HepG2 (cell line): ENCODE measurements around the gene POLR3F. TPM values are rescaled to one million over a fixed set of nuclear protein-coding genes. Genes with fewer than 3 reads are reported as not detected.
A peak's percentile ranks its signal among the peaks of the same experiment; 100 is the strongest.

Source experiments
- ARNT2 ChIP-seq: sonication (generic); formaldehyde crosslinking; IDR thresholded peaks from 2 replicates; pipeline ENCODE4 v1.8.0; 2022; ENCODE audit warnings: mild to moderate bottlenecking, low read depth, missing genetic modification reagents, moderate library complexity
- BATF2 ChIP-seq: sonication (generic); formaldehyde crosslinking; IDR thresholded peaks from 2 replicates; pipeline ENCODE4 v1.8.0; 2022; ENCODE audit warnings: mild to moderate bottlenecking, missing genetic modification reagents, moderate library complexity
- GLI4 ChIP-seq: sonication (generic); formaldehyde crosslinking; IDR thresholded peaks from 2 replicates; pipeline ENCODE4 v1.5.1; 2020; ENCODE audit warnings: missing genetic modification reagents, mild to moderate bottlenecking, moderate library complexity, borderline replicate concordance
- IRX3 ChIP-seq: sonication (generic); formaldehyde crosslinking; IDR thresholded peaks from 2 replicates; pipeline ENCODE4 v1.8.1; 2023; ENCODE audit warnings: mild to moderate bottlenecking, low read depth, missing genetic modification reagents, borderline replicate concordance
- LCORL ChIP-seq, 2 experiments: fragments of 450-650 bp in 1 of 2; sonication (generic) in 1 of 2; formaldehyde crosslinking in 1 of 2; IDR thresholded peaks; 2 replicates each; pipeline versions ENCODE4 v1.5.0 to v1.6.1; 2017 to 2020; ENCODE audit warnings: antibody characterized with exemption in 1 of 2, missing genetic modification reagents in 1 of 2
- MATR3 ChIP-seq: sonication (generic); formaldehyde crosslinking; IDR thresholded peaks from 2 replicates; pipeline ENCODE4 v1.4.0; 2020; ENCODE audit warnings: missing genetic modification reagents
- NR1H2 ChIP-seq: sonication (generic); formaldehyde crosslinking; IDR thresholded peaks from 2 replicates; pipeline ENCODE4 v1.8.1; 2022; ENCODE audit warnings: low read depth, missing genetic modification reagents, borderline replicate concordance
- POLR2A ChIP-seq, 2 experiments: IDR thresholded peaks; 2 replicates each; pipeline ENCODE4 v1.6.1; 2011; ENCODE audit warnings: low read depth in 2 of 2, low read length in 2 of 2, mild to moderate bottlenecking in 1 of 2, moderate library complexity in 1 of 2; ENCODE audit not compliant: insufficient read depth in 1 of 2
- PTBP1 ChIP-seq: fragments of 200-400 bp; formaldehyde crosslinking; IDR thresholded peaks from 2 replicates; pipeline ENCODE4 v1.6.1; 2018; ENCODE audit warnings: low read length, low read depth; ENCODE audit not compliant: poor library complexity, severe bottlenecking
- SATB2 ChIP-seq: sonication (generic); formaldehyde crosslinking; IDR thresholded peaks from 2 replicates; pipeline ENCODE4 v1.5.0; 2020; ENCODE audit warnings: missing genetic modification reagents
- THAP11 ChIP-seq: IDR thresholded peaks from 2 replicates; pipeline ENCODE4 v1.6.1; 2016; ENCODE audit warnings: missing biosample characterization, missing genetic modification reagents
- TMF1 ChIP-seq: sonication (generic); formaldehyde crosslinking; IDR thresholded peaks from 2 replicates; pipeline ENCODE4 v1.8.1; 2022; ENCODE audit warnings: low read depth, missing genetic modification reagents
- XBP1 ChIP-seq: sonication (generic); formaldehyde crosslinking; IDR thresholded peaks from 2 replicates; pipeline ENCODE4 v1.5.0; 2020; ENCODE audit warnings: missing genetic modification reagents
- ZFP90 ChIP-seq: sonication (generic); formaldehyde crosslinking; IDR thresholded peaks from 2 replicates; pipeline ENCODE4 v1.8.0; 2022; ENCODE audit warnings: missing genetic modification reagents, mild to moderate bottlenecking, inconsistent platforms, borderline replicate concordance
- ZFX ChIP-seq: sonication (generic); formaldehyde crosslinking; IDR thresholded peaks from 2 replicates; pipeline ENCODE4 v1.4.0; 2020; ENCODE audit warnings: mild to moderate bottlenecking, low read depth, missing genetic modification reagents, moderate library complexity
- ZKSCAN5 ChIP-seq: sonication (generic); formaldehyde crosslinking; IDR thresholded peaks from 2 replicates; pipeline ENCODE4 v1.5.1; 2020; ENCODE audit warnings: mild to moderate bottlenecking, missing genetic modification reagents
- ZMAT3 ChIP-seq: sonication (generic); formaldehyde crosslinking; conservative IDR thresholded peaks from 2 replicates; pipeline ENCODE4 v1.7.0; 2021; ENCODE audit warnings: missing genetic modification reagents
- ZMYM2 ChIP-seq: sonication (generic); formaldehyde crosslinking; IDR thresholded peaks from 2 replicates; pipeline ENCODE4 v1.8.0; 2022; ENCODE audit warnings: mild to moderate bottlenecking, missing genetic modification reagents
- ZNF354B ChIP-seq: sonication (generic); formaldehyde crosslinking; IDR thresholded peaks from 2 replicates; pipeline ENCODE4 v1.8.0; 2022; ENCODE audit warnings: mild to moderate bottlenecking, missing genetic modification reagents
- ZNF577 ChIP-seq: sonication (generic); formaldehyde crosslinking; IDR thresholded peaks from 2 replicates; pipeline ENCODE4 v1.4.0; 2020; ENCODE audit warnings: mild to moderate bottlenecking, low read depth, missing genetic modification reagents, borderline replicate concordance
- ZNF652 ChIP-seq: IDR thresholded peaks from 2 replicates; pipeline ENCODE4 v1.6.1; 2016; ENCODE audit warnings: low read depth, borderline replicate concordance
- ZZZ3 ChIP-seq: sonication (generic); formaldehyde crosslinking; IDR thresholded peaks from 2 replicates; pipeline ENCODE4 v1.4.0; 2020; ENCODE audit warnings: missing genetic modification reagents, mild to moderate bottlenecking, borderline replicate concordance
- polyA plus RNA-seq, 8 experiments: library from polyadenylated mRNA; depleted of rRNA in 3 of 8; stranded (reverse) in 7 of 8; unstranded in 1 of 8; fragments of >200 nt; fragmentation: Illumina TruSeq in 4 of 8; extraction: Trizol in 4 of 8; gene quantifications; 2 replicates each; pipeline versions ENCODE4 v1.2.1 to v1.2.3, GENCODE V29; 2011 to 2016; ENCODE audit warnings: low read depth in 4 of 8, missing spikeins in 1 of 8, mixed read lengths in 1 of 8; ENCODE audit not compliant: insufficient read depth in 1 of 8
- total RNA-seq, 5 experiments: library from RNA; depleted of rRNA; stranded (reverse); fragments of >200 nt; fragmentation: Illumina TruSeq; extraction: Trizol; gene quantifications; 2 replicates each; pipeline ENCODE4 v1.2.3, GENCODE V29; 2016; ENCODE audit warnings: low read depth in 1 of 5
- TF ChIP-seq, protein P1 (sequence below): sonication (generic); formaldehyde crosslinking; IDR thresholded peaks from 2 replicates; pipeline ENCODE4 v1.5.0; 2020; ENCODE audit warnings: mild to moderate bottlenecking, low read depth, missing genetic modification reagents, borderline replicate concordance
- TF ChIP-seq, protein P2 (sequence below): sonication (generic); formaldehyde crosslinking; IDR thresholded peaks from 2 replicates; pipeline ENCODE4 v1.5.0; 2020; ENCODE audit warnings: missing genetic modification reagents
- TF ChIP-seq, protein P3 (sequence below): sonication (generic); formaldehyde crosslinking; IDR thresholded peaks from 2 replicates; pipeline ENCODE4 v1.8.0; 2022; ENCODE audit warnings: missing genetic modification reagents, low read depth, mild to moderate bottlenecking, borderline replicate concordance
- TF ChIP-seq, protein P4 (sequence below): IDR thresholded peaks from 2 replicates; pipeline ENCODE4 v1.6.1; 2016; ENCODE audit warnings: low read depth, borderline replicate concordance

Gene POLR3F
- total and polyA plus RNA-seq, 2 of the 13 experiments (the other 11 are each of a cell fraction or from before 2014, with no cell fraction given): 11.7 to 25.5 TPM

DNA sequence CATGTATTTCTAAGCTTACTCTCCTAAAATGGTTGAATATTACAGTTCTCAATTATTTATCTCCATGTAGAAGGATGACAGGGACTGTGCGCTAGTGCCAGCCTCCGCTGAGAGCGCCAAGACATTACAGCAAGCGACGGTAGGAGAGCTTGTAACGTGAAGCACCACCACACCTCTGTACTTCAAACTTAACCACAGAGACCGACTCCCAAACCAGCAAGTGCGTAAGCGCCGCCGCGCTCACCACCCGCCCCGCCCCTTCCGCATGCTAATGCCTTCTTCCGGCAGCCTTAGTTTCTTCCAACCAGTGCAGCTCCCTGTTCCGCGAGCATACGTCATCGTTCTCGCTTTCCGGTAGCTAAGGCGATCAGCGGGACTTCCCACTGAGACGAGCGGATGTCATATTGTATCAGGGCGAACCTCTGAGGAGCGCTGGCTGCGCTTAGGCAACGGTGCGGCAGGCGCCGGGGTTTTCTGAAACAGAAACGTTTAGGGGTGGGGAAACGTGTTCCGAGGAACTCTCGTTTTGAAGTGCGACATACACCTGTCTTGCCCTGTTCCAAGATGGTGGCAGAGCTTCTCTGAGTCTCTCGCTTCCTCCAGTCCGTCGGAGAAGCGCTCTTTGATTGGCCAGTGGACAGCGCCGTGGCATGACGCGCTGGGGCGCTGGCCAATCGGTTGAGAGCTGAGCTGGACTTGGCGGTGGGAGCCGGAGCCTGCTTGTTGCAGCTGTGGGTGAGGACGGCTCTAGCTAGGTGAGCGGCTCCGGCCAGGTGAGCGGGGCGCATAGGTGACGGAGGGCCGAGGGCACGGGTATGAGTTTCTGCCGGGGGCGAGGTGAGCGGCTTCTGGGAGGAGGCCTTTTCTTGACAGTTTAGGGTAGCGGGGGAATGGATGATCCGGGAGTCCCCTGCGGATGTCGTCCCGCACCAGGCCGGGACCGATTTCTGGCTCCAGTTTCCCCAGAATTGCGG lies 40.3 kb downstream of the POLR3F start, which contains the start of gene SEC23B (continued):
- TF ChIP-seq, protein P1, sequence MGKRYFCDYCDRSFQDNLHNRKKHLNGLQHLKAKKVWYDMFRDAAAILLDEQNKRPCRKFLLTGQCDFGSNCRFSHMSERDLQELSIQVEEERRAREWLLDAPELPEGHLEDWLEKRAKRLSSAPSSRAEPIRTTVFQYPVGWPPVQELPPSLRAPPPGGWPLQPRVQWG: no peak
- no peak for TF ChIP-seq MATR3 (CRISPR knock-in tag)
- TF ChIP-seq ZFX (CRISPR knock-in tag): peak; percentile 94
- TF ChIP-seq, protein P2, sequence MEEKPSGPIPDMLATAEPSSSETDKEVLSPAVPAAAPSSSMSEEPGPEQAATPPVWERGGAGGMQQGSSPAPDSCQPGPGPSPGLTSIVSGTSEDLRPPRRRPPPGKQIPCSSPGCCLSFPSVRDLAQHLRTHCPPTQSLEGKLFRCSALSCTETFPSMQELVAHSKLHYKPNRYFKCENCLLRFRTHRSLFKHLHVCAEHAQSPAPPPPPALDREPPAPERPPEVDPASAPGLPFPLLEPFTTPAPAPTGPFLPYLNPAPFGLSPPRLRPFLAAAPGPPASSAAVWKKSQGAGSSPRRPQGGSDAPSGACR: peak; percentile 55; the same call in 1 of the 2 replicates
- TF ChIP-seq ZNF354B: no peak; the same call in none of the 2 replicates
- TF ChIP-seq IRX3 (CRISPR knock-in tag): peak; percentile 43; the same call in 1 of the 2 replicates
- 0 out of 2 replicates have a peak, but pooled peaks have one; percentile 60 for TF ChIP-seq ZMYM2 (CRISPR knock-in tag)
- no peak for TF ChIP-seq LCORL (IDR thresholded peaks at IDR 0.05)
- peak; percentile 58 for TF ChIP-seq LCORL (CRISPR knock-in tag; IDR thresholded peaks at IDR 0.05)
- TF ChIP-seq, protein P3, sequence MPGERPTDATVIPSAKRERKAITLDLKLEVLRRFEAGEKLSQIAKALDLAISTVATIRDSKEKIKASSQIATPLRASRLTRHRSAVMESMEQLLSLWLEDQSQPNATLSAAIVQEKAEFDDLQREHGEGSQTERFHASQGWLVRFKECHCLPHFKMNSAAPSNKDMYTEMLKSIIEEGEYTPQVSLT: 0 out of 2 replicates have a peak, but pooled peaks have one; percentile 32
- TF ChIP-seq XBP1 (CRISPR knock-in tag): peak; percentile 97
- peak; percentile 93 for TF ChIP-seq ARNT2
- no peak for TF ChIP-seq NR1H2 (CRISPR knock-in tag)
- peak; percentile 80 for TF ChIP-seq BATF2 (CRISPR knock-in tag)
- peak; percentile 90 to 95 for TF ChIP-seq POLR2A (IDR thresholded peaks at IDR 0.05; ENCODE audit: insufficient read depth in 1 of 2, low read depth in 2 of 2, low read length in 2 of 2)
- TF ChIP-seq ZZZ3: 0 out of 2 replicates have a peak, but pooled peaks have one; percentile 56
- peak; percentile 87 for TF ChIP-seq TMF1 (CRISPR knock-in tag)
- TF ChIP-seq PTBP1: peak; percentile 78
- TF ChIP-seq GLI4 (CRISPR knock-in tag): no peak
- peak; percentile 49; the same call in 1 of the 2 replicates for TF ChIP-seq ZNF652 (CRISPR knock-in tag)
- TF ChIP-seq ZKSCAN5 (CRISPR knock-in tag): peak; percentile 78; the same call in 1 of the 2 replicates
- peak; percentile 95 for TF ChIP-seq THAP11 (CRISPR knock-in tag)
- TF ChIP-seq, protein P4, sequence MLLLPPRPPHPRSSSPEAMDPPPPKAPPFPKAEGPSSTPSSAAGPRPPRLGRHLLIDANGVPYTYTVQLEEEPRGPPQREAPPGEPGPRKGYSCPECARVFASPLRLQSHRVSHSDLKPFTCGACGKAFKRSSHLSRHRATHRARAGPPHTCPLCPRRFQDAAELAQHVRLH (CRISPR knock-in tag): peak; percentile 93
- peak; percentile 88 for TF ChIP-seq ZFP90 (CRISPR knock-in tag)
- no peak for TF ChIP-seq ZNF577
- peak; percentile 86; the same call in 1 of the 2 replicates for TF ChIP-seq SATB2 (CRISPR knock-in tag)
- peak; percentile 86 for TF ChIP-seq ZMAT3 (CRISPR knock-in tag)
